EH (cell line): ENCODE measurements around the gene SLC25A21.
A peak's percentile ranks its signal among the peaks of the same experiment; 100 is the strongest.

Experiments used
- DNase-seq: peaks from one replicate; pipeline ENCODE4 v3.0.0-alpha.2; 2015; ENCODE audit warnings: low read depth

SLC25A21 gene

DNA sequence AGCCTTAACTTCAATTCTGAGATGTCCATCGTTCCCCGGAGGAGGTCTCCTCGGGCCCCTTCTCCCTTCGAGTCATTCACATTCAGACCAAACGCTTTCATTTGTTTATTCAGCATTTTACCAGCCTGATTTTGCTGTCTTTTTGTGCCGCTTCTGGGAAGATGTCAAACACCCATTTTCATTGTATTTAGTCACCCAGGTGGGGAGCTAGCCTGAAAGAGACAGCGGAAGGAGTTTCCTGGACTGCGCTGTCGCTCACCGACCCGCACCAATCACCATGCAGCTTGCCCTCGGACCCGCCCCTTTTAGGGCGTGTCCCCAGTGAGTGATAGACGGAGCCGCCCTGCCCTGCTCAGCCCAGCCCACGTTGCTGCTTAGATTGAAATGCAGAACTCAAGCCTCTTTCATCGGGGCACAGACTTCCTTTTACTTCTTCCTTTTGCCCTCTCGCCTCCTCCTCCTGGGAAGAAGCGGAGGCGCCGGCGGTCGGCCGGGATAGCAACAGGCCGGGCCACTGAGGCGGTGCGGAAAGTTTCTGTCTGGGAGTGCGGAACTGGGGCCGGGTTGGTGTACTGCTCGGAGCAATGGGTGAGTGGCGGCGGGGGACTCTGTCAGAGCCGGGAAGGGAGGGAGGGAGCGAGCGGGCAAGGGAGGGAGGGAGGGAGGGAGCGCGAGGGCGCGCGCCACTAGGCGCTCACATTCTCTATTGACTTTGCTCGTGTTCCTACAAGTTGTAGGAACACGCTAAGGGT is 510.7 kb downstream of the SLC25A21 start, which contains the start of gene PAX9:
PAX9 (plus strand) TSS at position 355 of the 752 bp plus-strand sequence; CDS start at position 585, 230 bp downstream.
- DNase-seq = peak; percentile 73

- DNase-seq = no peak
Observed at GRCh38 chr14:36660736-36661505, 511.5 kb downstream of the SLC25A21 start.

- no peak for DNase-seq
Observed at GRCh38 chr14:36659822-36660735, 512.3 kb downstream of the SLC25A21 start.

DNA sequence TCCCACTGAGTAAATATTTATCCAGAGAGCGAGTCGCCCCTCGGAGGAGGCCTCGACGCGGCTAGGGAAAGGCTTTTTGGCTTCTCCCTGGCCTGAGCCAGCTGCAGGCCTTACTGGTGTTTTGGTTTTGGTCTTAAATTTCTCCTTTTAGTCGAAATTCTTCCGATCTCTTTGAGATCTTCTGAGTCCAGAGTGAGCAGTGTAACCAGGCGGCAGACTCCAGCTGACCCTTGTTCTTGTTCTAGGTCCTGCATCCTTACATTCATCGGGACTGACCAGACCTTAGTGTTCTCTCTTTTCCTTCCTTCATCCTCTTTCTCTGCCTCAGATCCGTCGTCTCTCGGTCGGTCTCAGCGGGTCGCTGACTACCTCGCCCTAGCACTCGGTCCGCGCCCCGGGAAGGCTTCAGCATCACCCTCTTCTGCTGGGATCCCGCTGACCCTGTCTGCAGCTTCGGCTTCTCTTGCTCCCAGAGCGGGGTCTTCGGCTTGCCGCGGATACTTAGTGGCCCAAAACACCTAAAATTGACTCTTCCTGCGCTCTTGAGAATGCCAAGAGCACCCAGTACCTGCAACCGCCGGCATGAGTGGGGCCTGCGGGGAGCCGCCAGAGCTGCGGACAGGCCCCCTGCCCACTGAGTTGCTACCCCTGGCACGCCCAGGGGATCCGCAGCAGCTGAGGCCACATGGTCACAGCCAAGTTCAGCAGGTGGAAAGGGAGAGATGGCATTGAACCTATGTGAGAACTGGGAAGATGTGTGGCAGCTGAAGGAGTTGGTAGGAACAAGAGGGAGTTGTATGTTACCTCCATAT is 513.2 kb downstream of the SLC25A21 start:
- DNase-seq = no peak

GRCh38 chr14:36658123-36659009 is 514.0 kb downstream of the SLC25A21 start:
- no peak for DNase-seq

DNA sequence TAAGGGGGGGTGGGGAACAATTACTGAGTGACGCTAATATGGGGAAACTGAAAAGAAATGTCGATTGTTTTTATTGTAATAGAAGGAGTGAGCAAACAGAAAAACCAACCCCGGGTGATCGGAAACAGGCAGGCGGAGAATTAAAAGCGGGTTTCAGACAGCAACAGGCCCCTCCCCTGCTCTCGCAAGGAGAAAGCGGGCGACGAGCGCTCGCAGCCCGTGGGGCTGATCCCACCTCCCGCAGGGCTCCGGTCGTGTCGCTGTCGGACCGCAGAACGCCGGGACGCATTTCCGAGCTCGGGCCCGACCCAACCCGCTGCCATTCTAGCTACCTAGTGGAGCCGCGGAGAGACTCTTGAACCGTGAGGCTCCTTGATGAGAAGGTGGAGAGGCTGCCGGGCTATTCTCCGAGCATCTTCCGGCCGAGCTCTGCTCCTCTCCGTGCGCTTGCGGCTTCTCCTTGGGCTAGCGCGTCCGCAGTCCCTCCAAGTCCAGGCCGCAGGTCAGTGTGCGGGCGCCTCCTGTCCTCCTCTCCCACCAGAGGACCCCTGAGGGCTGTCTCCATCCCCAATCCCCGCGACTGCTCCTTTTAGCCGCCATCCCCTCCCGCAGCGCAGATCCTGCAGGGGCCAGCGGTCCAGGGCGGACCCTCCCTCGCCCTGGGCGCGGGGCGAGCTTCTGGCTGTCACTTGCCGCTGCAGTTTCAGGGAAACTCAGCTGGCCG is 514.8 kb downstream of the SLC25A21 start:
- no peak for DNase-seq

DNA sequence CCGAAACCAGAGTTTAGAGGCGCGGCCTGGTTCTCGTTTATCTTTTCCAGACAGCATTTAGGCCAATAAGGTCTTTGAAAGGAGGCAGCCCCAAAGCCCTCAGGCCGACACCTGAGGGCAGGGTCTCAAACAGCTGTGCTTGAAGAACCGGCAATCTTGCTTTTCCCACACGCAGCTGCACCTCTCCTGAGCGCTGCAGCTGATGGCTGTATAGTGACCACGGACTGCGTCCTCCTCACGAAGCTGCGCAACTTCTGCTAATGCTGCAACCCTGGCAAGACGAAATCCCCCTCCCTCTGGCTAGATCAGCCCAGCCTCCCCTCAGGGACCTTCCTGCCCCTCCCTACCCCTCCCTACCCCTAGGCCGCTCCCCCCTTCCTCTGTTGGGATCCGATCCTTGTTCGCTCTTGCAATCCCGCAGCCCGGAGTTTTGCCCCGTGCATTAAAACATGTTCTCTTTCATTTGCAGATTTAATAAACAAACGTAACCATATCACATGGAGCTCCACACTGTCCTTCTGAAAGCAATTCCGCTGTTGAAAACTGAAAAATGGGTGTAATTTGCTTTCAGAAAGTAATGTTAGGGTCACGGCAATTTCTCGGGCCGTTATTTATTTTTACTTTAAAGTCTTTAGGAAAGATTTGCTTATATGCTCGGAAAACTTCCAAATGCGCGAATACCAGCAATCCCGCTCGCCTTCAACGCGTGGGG is 515.6 kb downstream of the SLC25A21 start:
- DNase-seq = no peak

DNA sequence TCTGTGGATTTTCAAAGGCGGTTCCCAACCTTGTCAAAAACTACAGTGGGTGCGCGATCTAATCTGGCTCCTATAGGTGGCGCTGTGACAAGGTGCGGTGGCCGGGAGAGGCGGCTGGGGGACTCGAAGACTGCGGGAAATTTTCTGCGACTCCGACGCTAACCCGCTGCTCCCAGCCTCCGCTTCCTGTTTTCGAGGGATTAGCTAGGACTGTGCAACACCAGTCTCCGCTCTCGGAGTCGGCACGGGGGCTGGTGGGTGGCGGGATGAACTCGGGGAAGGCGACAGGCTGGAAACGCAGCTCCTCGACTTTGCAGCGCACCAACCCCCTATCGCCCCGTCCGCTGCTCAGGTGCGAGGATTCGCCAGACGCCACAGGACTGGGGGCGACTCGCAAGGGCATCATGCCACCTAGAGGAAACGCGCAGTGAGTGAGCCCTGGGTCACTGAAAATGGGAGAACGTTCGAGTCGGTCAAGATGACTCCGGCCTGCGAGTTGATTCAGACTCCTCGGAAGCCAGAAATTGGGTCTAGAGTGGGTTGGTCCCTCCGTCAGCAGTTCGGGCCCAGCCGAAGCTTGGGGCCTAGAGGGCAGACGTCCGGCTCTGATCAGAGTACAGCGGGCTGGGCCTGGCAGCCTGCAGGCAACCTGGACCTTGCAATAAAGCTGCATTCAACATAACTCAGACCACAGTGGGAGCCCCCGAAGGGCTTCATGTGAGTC is 516.3 kb downstream of the SLC25A21 start:
- DNase-seq = no peak

DNA sequence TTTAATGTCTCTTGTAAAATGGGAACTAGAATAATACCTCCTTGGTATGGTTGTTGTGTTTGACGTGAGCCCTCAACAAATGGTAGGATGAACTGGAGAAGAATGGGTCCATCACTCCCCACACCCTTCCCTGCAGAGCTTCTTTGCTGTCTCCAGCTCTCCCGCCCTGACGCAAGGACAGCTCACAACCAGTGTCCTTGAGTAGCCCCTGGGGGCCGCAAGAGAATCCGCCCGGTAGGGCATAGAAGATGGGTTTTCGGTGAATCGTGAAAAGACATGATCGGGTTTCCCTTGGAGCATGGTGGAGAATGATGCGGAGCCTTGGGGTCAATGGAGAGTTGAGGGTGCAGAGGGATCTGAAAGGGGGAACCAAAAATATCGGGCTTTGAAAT is 516.8 kb downstream of the SLC25A21 start:
- DNase-seq = no peak

GRCh38 chr14:36654794-36655381 is 517.5 kb downstream of the SLC25A21 start:
- no peak for DNase-seq

- DNase-seq = no peak
Observed at GRCh38 chr14:36653962-36654793, 518.2 kb downstream of the SLC25A21 start.

DNA sequence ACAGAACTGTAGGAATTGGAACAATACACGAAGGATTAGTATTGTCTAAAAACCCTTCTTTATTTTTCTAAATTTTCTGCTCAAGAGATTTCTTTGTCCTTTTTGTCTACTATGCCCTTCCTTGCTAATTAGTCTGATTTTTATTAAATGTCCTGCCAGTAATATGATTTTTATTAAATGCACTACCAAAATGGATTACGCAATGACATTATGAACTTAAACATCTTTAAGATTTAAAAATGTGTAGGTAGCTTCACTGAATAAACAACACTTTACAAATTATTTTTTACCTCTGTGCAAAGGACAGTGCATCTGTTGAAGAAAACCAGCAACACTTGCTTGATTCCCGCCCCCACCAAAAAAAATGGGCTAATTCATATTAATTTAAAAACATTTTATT is 519.0 kb downstream of the SLC25A21 start:
- no peak for DNase-seq

DNA sequence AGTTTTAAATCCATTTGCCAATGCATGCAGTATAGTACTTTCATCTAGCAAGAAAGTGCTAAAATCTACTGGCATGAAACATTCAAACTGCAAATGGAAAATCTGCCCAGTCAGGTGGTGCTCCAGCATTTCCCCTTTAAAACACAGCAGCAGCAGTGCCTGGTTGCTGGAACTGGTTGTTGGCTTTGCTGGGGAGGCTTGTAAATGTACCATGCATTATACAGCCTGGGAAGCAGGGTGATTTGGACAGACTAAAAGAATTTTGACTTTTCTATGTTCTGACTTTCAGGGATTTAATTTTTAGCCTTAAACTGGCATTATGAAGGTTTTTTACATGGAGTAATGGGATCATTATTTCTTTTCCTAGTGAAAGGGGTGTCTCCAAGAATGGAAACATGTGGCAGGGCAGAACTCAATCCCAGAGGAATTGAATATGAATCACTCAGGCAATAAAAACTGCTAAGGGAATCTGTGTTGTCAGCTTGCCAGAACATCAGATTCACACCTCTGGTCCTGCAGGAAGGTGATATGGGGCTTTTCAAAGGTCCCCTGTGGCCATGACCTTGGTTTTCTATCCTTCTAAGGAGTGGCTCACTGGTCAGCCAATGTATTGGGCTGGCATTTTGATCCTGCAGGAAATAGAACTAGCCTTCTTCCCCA is 519.7 kb downstream of the SLC25A21 start:
- DNase-seq = no peak

GRCh38 chr14:36649872-36650650 is 522.3 kb downstream of the SLC25A21 start:
- DNase-seq = no peak
